Left hindlimb (tissue), 1 donor: ENCODE measurements around the gene NFIA.

Experiments
- DNase-seq: peaks from one replicate; pipeline ENCODE4 v3.0.0-alpha.2; 2018

The NFIA gene

GRCh38 chr1:61082311-61083012 is at the start of gene NFIA:
Gene NFIA (plus strand): TSS chr1:61082561.
- DNase-seq, result peak; percentile 81

GRCh38 chr1:61035880-61036279 is 46.5 kb upstream of the NFIA start:
- no peak for DNase-seq

GRCh38 chr1:61042466-61043009 is 39.8 kb upstream of the NFIA start:
- DNase-seq, result no peak

GRCh38 chr1:61043010-61043820 is 39.1 kb upstream of the NFIA start:
- DNase-seq, result peak; percentile 88

GRCh38 chr1:61046434-61046833 is 35.9 kb upstream of the NFIA start:
- no peak for DNase-seq

- no peak for DNase-seq
Observed at GRCh38 chr1:61047061-61047460, 35.3 kb upstream of the NFIA start.

GRCh38 chr1:61049850-61050540 is 32.4 kb upstream of the NFIA start:
- DNase-seq, result peak; percentile 93

GRCh38 chr1:61050541-61051442 is 31.6 kb upstream of the NFIA start:
- DNase-seq, result peak; percentile 35

GRCh38 chr1:61051443-61051718 is 31.0 kb upstream of the NFIA start:
- DNase-seq, result no peak

- DNase-seq, result peak; percentile 51
Observed at GRCh38 chr1:61051719-61052394, 30.5 kb upstream of the NFIA start.

- peak; percentile 35 for DNase-seq
Observed at GRCh38 chr1:61052395-61053225, 29.8 kb upstream of the NFIA start.

- DNase-seq, result no peak
Observed at GRCh38 chr1:61053226-61053711, 29.1 kb upstream of the NFIA start.

GRCh38 chr1:61053712-61054600 is 28.4 kb upstream of the NFIA start:
- DNase-seq, result peak; percentile 58

GRCh38 chr1:61054601-61054993 is 27.8 kb upstream of the NFIA start:
- DNase-seq, result peak; percentile 37

GRCh38 chr1:61055110-61055614 is 27.2 kb upstream of the NFIA start:
- no peak for DNase-seq

GRCh38 chr1:61056196-61056572 is 26.2 kb upstream of the NFIA start:
- no peak for DNase-seq

- peak; percentile 90 for DNase-seq
Observed at GRCh38 chr1:61056573-61057439, 25.6 kb upstream of the NFIA start.

GRCh38 chr1:61058483-61059245 is 23.7 kb upstream of the NFIA start:
- no peak for DNase-seq
